ENCODE results near the gene NCAPD3.

Gene NCAPD3

DNA sequence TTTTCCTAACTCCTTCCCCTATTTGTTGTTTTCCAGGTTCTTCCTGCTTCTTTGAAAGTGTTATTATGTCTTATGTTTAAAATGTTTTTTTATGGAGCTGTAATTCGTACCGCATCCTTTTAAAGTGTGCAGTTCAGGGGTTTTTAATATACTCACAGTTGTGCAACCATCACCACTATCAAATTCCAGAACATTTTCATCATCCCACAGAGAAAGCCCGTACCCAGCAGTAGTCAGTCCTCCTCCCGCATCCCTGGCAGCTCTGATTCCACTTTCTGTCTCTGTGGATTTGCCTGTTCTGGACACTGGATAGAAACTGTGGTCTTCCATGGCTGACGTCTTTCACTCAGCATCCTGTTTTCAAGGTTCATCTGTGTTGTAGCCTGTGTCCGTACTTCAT, 81.2 kb downstream of the NCAPD3 start:
- Histone ChIP-seq H3K36me3 (replicated peaks) (peaks cover 6% of the 10 kb centered on the region), H3K27me3 (replicated peaks) (no peaks in the 10 kb centered on the region), H3K27ac (no peak overlapping the region), H3K4me3 (ENCODE audit: low read depth, low read length) (no peak overlapping the region)
- TF ChIP-seq, protein P1, sequence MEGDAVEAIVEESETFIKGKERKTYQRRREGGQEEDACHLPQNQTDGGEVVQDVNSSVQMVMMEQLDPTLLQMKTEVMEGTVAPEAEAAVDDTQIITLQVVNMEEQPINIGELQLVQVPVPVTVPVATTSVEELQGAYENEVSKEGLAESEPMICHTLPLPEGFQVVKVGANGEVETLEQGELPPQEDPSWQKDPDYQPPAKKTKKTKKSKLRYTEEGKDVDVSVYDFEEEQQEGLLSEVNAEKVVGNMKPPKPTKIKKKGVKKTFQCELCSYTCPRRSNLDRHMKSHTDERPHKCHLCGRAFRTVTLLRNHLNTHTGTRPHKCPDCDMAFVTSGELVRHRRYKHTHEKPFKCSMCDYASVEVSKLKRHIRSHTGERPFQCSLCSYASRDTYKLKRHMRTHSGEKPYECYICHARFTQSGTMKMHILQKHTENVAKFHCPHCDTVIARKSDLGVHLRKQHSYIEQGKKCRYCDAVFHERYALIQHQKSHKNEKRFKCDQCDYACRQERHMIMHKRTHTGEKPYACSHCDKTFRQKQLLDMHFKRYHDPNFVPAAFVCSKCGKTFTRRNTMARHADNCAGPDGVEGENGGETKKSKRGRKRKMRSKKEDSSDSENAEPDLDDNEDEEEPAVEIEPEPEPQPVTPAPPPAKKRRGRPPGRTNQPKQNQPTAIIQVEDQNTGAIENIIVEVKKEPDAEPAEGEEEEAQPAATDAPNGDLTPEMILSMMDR (IDR thresholded peaks at IDR 0.05; ENCODE audit: low read depth, low read length, missing control alignments): no peak
- DNase-seq: peak; percentile 25
- in situ Hi-C loops (cut with HindIII; ENCODE audit: low pct_ligation_motif_present, low sequenced_read_pairs): no loop called here

DNA sequence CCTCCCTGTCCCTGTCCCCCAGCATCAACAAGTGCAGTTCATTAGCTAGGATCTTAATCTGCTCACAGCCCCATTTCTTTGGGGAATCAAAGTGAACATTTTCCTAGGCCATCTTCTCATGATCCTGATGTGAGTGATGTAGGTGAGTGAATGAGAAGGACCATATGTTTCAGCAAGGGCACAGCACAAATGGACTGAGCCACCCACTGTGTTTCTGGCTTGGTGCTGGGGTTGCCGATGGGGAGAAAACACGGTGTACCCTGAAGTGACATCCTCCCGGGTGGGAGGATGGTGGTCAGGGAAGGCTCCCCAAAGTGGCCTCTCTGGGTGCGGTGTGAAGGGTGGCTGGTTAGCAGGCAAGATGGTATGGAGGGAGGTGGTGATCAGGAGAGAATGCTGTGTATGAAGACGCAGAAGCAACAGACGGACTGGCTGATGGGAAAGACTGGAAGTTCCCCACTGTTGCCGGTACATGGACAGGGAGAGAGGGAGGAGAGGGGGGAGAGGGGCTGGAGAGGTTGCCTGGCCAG, 82.7 kb downstream of the NCAPD3 start:
- no peak for DNase-seq
- Histone ChIP-seq H3K27me3 (replicated peaks) (no peaks in the 10 kb centered on the region), H3K36me3 (replicated peaks) (peaks cover 6% of the 10 kb centered on the region), H3K27ac (no peak overlapping the region), H3K4me3 (ENCODE audit: low read depth, low read length) (no peak overlapping the region)
- TF ChIP-seq, protein P1 (IDR thresholded peaks at IDR 0.05; ENCODE audit: low read depth, low read length, missing control alignments): no peak
- in situ Hi-C loops (cut with HindIII; ENCODE audit: low pct_ligation_motif_present, low sequenced_read_pairs): no loop called here

DNA sequence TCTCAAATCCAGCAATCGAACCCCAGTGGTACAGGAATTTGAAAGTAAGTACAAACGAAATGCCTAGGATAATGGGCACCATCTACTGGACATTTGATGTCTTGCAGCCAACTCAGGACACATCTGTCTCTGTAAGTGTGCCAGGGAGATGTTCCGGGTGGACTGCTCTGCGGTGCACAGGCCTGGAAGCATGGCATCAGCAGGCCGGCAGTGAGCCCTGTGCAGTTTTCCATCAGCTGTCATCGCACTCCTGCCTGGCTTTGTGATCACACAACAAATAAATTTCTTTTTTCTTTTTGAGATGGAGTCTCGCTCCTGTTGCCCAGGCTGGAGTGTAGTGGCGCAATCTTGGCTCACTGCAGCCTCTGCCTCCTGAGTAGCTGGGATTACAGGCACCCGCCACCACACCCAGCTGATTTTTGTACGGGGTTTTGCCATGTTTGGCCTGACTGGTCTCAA, 83.9 kb downstream of the NCAPD3 start:
- no peaks in the 10 kb centered on the region for H3K27me3 ChIP-seq (replicated peaks)
- peaks cover 6% of the 10 kb centered on the region for H3K36me3 ChIP-seq (replicated peaks)
- TF ChIP-seq, protein P1 (IDR thresholded peaks at IDR 0.05; ENCODE audit: low read depth, low read length, missing control alignments): peak; percentile 89
- in situ Hi-C loops (cut with HindIII; ENCODE audit: low pct_ligation_motif_present, low sequenced_read_pairs): no loop called here
- H3K4me3 ChIP-seq (ENCODE audit: low read depth, low read length): no peak overlapping the region
- peak; percentile 81 for DNase-seq
- no peak overlapping the region for H3K27ac ChIP-seq

DNA sequence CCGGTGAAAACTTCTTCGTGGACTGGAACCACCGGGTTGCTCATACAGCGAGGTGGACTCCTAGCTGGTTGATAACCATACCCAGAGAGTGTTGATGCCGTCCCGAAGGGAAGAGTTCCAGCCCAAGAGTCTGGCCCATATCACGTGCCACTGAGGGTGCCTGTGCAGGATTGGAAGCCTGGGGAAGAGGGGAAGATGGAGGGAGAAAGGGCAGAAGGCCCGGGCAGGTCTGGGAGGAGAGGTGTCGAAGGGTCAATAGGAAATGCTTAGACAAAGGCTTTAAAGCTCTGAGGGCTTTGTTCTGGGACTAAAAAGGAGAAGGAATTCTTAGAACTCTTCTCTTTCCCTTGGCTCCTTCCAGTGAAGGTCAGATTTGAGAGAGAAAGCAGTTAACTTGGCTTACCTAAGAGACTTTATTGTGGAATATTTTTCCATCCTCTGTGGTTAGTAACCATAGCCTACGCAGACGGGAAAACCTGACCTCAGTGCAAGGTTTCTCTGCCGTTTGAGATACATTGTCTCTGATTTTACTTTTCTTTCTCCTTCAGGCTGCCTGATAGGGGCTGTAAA, 84.4 kb downstream of the NCAPD3 start:
- H3K27me3 ChIP-seq (replicated peaks): no peaks in the 10 kb centered on the region
- H3K4me3 ChIP-seq (ENCODE audit: low read depth, low read length): no peak overlapping the region
- TF ChIP-seq, protein P1 (IDR thresholded peaks at IDR 0.05; ENCODE audit: low read depth, low read length, missing control alignments): no peak
- H3K27ac ChIP-seq: no peak overlapping the region
- H3K36me3 ChIP-seq (replicated peaks): peaks cover 1% of the 10 kb centered on the region
- in situ Hi-C loops (cut with HindIII; ENCODE audit: low pct_ligation_motif_present, low sequenced_read_pairs): no loop called here
- no peak for DNase-seq

DNA sequence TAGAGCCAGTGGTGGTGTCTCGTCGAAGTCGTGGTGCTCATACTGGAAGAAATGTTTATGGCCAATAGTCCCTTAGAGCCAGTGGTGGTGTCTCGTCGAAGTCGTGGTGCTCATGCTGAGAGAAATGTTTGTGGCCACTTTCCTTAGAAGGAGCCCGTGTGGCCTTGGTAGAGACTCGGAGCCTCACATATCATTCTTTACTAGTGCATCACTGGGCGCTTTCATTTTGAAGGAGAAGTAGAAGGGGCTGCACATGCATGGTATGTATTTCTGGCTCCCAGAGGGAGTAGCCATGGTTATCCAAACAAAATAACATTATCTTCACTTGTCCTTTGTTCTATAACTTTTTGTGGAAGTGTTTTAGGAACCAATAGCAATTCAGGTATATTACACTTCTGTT, 85.4 kb downstream of the NCAPD3 start:
- in situ Hi-C loops (cut with HindIII; ENCODE audit: low pct_ligation_motif_present, low sequenced_read_pairs): no loop called here
- peak; percentile 50 for DNase-seq
- H3K36me3 ChIP-seq (replicated peaks): no peaks in the 10 kb centered on the region
- H3K4me3 ChIP-seq (ENCODE audit: low read depth, low read length): no peak overlapping the region
- H3K27me3 ChIP-seq (replicated peaks): no peaks in the 10 kb centered on the region
- TF ChIP-seq, protein P1 (IDR thresholded peaks at IDR 0.05; ENCODE audit: low read depth, low read length, missing control alignments): no peak
- H3K27ac ChIP-seq: no peak overlapping the region

DNA sequence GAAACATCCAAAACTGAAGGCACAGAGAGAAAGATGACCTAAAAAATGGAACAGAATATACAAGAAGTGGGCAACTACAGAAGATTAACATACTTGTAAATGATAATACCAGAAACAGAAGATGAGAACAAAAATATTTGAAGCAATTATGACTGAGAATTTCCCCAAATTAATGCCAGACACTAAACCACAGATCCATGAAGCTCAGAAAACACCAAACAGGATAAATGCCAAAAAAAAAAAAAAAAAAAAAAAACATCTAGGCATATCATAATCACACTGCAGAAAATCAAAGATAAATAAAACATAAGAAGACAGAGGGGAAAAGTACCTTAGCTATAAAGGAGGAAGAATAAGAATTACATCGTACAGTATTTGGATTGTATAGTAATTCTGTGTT, 89.6 kb downstream of the NCAPD3 start:
- DNase-seq: no peak
- in situ Hi-C loops (cut with HindIII; ENCODE audit: low pct_ligation_motif_present, low sequenced_read_pairs): no loop called here
- Histone ChIP-seq H3K27me3 (replicated peaks) (no peaks in the 10 kb centered on the region), H3K4me3 (ENCODE audit: low read depth, low read length) (no peak overlapping the region), H3K27ac (no peak overlapping the region), H3K36me3 (replicated peaks) (no peaks in the 10 kb centered on the region)
- TF ChIP-seq, protein P1 (IDR thresholded peaks at IDR 0.05; ENCODE audit: low read depth, low read length, missing control alignments): no peak

Measured in brain microvascular endothelial cell (primary cell).